PC-3 (cell line): ENCODE results near the gene CCZ1B.
"Not testable (repeated sequence)": the region's sequence is repeated elsewhere in the genome, so short reads cannot be mapped to it uniquely, and the experiment has no call there.

Experiments used
- EZH2 ChIP-seq: fragments of 300-600 bp; sonication (generic); IDR thresholded peaks from one replicate; pipeline ENCODE4 v1.6.1; 2017; ENCODE audit warnings: antibody characterized with exemption, mild to moderate bottlenecking, low read length; ENCODE audit not compliant: unreplicated experiment
- EZH2phosphoT487 ChIP-seq: fragments of 300-600 bp; sonication (generic); IDR thresholded peaks from 2 replicates; pipeline ENCODE4 v1.6.1; 2018; ENCODE audit warnings: mild to moderate bottlenecking, antibody characterized with exemption, low read length, borderline replicate concordance
- TF ChIP-seq, protein P1 (sequence below): fragments of 300-600 bp; sonication (generic); conservative IDR thresholded peaks from 2 replicates; pipeline ENCODE4 v1.5.1; 2017; ENCODE audit warnings: antibody characterized with exemption, low read depth, mild to moderate bottlenecking, low read length

DNA sequence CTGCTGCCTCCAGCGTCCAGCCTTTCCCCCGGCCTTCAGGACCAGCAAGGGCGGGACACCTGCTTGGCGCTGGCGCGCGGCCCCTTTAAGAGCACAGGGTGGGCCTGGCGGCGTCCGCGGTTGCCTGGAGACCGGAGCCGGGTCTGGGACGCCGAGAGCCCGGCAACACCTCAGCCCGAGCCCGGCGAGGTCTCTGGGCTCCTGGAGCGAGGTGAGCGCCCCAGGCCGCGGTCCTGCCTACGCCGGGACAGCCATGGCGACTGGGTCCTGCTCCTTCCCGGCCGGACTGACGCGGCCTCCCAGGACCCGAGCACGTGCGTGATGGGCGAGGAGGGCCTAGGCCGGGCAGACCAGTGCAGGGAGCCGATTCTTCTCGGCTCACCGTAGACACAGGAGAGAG lies 72.1 kb downstream of the CCZ1B start, which contains the start of gene RSPH10B2:
- TF ChIP-seq, protein P1, sequence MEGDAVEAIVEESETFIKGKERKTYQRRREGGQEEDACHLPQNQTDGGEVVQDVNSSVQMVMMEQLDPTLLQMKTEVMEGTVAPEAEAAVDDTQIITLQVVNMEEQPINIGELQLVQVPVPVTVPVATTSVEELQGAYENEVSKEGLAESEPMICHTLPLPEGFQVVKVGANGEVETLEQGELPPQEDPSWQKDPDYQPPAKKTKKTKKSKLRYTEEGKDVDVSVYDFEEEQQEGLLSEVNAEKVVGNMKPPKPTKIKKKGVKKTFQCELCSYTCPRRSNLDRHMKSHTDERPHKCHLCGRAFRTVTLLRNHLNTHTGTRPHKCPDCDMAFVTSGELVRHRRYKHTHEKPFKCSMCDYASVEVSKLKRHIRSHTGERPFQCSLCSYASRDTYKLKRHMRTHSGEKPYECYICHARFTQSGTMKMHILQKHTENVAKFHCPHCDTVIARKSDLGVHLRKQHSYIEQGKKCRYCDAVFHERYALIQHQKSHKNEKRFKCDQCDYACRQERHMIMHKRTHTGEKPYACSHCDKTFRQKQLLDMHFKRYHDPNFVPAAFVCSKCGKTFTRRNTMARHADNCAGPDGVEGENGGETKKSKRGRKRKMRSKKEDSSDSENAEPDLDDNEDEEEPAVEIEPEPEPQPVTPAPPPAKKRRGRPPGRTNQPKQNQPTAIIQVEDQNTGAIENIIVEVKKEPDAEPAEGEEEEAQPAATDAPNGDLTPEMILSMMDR, result not testable (repeated sequence)
- TF ChIP-seq EZH2phosphoT487, EZH2: not testable (repeated sequence)
